ENCODE data around the gene KCTD17. TPM values are rescaled to one million over a fixed set of nuclear protein-coding genes. Genes with fewer than 3 reads are reported as not detected.
A peak's percentile ranks its signal among the peaks of the same experiment; 100 is the strongest.
"Not testable (repeated sequence)": the region's sequence is repeated elsewhere in the genome, so short reads cannot be mapped to it uniquely, and the experiment has no call there.

Gene KCTD17
- total and polyA plus RNA-seq, 2 of the 13 experiments (the other 11 are each of a cell fraction or from before 2014, with no cell fraction given): 5.3 to 11.7 TPM

GRCh38 chr22:37071850-37072592 lies 20.5 kb downstream of the KCTD17 start:
- H3K79me2 ChIP-seq (ENCODE audit: insufficient read depth, low read length); H3K4me2 ChIP-seq (ENCODE audit: low read depth, low read length); H2AFZ ChIP-seq (ENCODE audit: low read length); H3K27ac ChIP-seq (ENCODE audit: extremely low read length, insufficient read depth, low read length); POLR2A ChIA-PET; H3K27me3 ChIP-seq (ENCODE audit: control insufficient read depth in 1 of 2, insufficient read depth in 2 of 2, low read length in 2 of 2); ATAC-seq; intact Hi-C loops (cut with micrococcal nuclease; ENCODE audit: unreplicated experiment); in situ Hi-C loops (cut with HindIII; ENCODE audit: extremely low pct_ligation_motif_present, low pct_unique_long_range_greater_than_20kb); H3K4me3 ChIP-seq (replicated peaks in 1 of 3; ENCODE audit: insufficient read depth in 1 of 3, low read depth in 2 of 3, low read length in 3 of 3); H4K20me1 ChIP-seq (ENCODE audit: insufficient read depth, low read length); CTCF ChIA-PET (ENCODE audit: low intra/inter-chr PET ratio, low total read pairs); DNase-seq (ENCODE audit: low spot score); H3K9ac ChIP-seq (ENCODE audit: insufficient read depth, low read depth, low read length); H3K36me3 ChIP-seq (replicated peaks in 1 of 2; ENCODE audit: control insufficient read depth in 1 of 2, insufficient read depth in 2 of 2, low read length in 2 of 2); FAIRE-seq; BruUV-seq (replicated peaks); TF ChIP-seq ATF7 (CRISPR knock-in tag; IDR thresholded peaks at IDR 0.05): not testable (repeated sequence)
- H3K9me3 ChIP-seq (ENCODE audit: low read length): peaks cover 11% of the 10 kb centered on the region; the same call in 1 of the 2 replicates
- 87% methylated on average over 5 of the region's 5 CpGs for WGBS (ENCODE audit: low lambda C conversion rate)
- TF ChIP-seq ZNF710 (CRISPR knock-in tag; IDR thresholded peaks at IDR 0.05; ENCODE audit: borderline replicate concordance) (peak; percentile 63; the same call in 1 of the 2 replicates), ATF7 (IDR thresholded peaks at IDR 0.05) (0 out of 2 replicates have a peak, but pooled peaks have one; percentile 1)
- H3K4me1 ChIP-seq (ENCODE audit: insufficient read depth, low read length): peaks cover 13% of the 10 kb centered on the region; the same call in 1 of the 2 replicates

DNA sequence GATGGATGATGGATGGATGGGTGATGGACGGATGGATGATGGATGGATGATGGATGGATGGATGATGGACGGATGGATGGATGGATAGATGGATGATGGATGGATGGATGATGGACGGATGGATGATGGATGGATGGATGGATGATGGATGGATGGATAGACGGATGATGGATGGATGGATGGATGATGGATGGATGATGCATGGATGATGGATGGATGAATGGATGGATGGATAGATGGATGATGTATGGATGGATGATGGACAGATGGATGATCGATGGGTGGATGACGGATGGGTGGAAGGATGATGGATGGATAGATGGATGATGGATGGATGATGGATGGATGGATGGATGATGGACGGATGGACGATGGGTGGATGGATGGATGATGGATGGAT lies 21.1 kb downstream of the KCTD17 start:
- H3K4me2 ChIP-seq (ENCODE audit: low read depth, low read length): no peak overlapping the region
- no peak overlapping the region for H3K27ac ChIP-seq (ENCODE audit: extremely low read length, insufficient read depth, low read length)
- no peaks in the 10 kb centered on the region for H3K36me3 ChIP-seq (replicated peaks in 1 of 2; ENCODE audit: control insufficient read depth in 1 of 2, insufficient read depth in 2 of 2, low read length in 2 of 2)
- H4K20me1 ChIP-seq (ENCODE audit: insufficient read depth, low read length): no peaks in the 10 kb centered on the region
- DNase-seq (ENCODE audit: low spot score) (no peak), ATAC-seq (no peak), FAIRE-seq (no peak)
- intact Hi-C loops (cut with micrococcal nuclease; ENCODE audit: unreplicated experiment) (no loop called here), in situ Hi-C loops (cut with HindIII; ENCODE audit: extremely low pct_ligation_motif_present, low pct_unique_long_range_greater_than_20kb) (no loop called here)
- peaks cover 11% of the 10 kb centered on the region; the same call in 1 of the 2 replicates for H3K9me3 ChIP-seq (ENCODE audit: low read length)
- no TSS peak for BruUV-seq (replicated peaks)
- no peak overlapping the region for H3K4me3 ChIP-seq (replicated peaks in 1 of 3; ENCODE audit: insufficient read depth in 1 of 3, low read depth in 2 of 3, low read length in 3 of 3)
- H3K4me1 ChIP-seq (ENCODE audit: insufficient read depth, low read length): peaks cover 17% of the 10 kb centered on the region; the same call in 1 of the 2 replicates
- H3K27me3 ChIP-seq (ENCODE audit: control insufficient read depth in 1 of 2, insufficient read depth in 2 of 2, low read length in 2 of 2): no peaks in the 10 kb centered on the region
- POLR2A ChIA-PET: no interaction called here
- no peak overlapping the region for H2AFZ ChIP-seq (ENCODE audit: low read length)
- 88% methylated on average over 8 of the region's 8 CpGs for WGBS (ENCODE audit: low lambda C conversion rate)
- H3K9ac ChIP-seq (ENCODE audit: insufficient read depth, low read depth, low read length): no peak overlapping the region
- H3K79me2 ChIP-seq (ENCODE audit: insufficient read depth, low read length): no peaks in the 10 kb centered on the region
- TF ChIP-seq FOXK2 (IDR thresholded peaks at IDR 0.05) (0 out of 2 replicates have a peak, but pooled peaks have one; percentile 14), ZNF20 (CRISPR knock-in tag; IDR thresholded peaks at IDR 0.05) (no peak)
- CTCF ChIA-PET (ENCODE audit: low intra/inter-chr PET ratio, low total read pairs): no interaction called here
